ENCODE measurements around the gene LLPH. TPM values are rescaled to one million over a fixed set of nuclear protein-coding genes. Genes with fewer than 3 reads are reported as not detected.
A peak's percentile ranks its signal among the peaks of the same experiment; 100 is the strongest.

Gene LLPH
- total and polyA plus RNA-seq, 2 of the 13 experiments (the other 11 are each of a cell fraction or from before 2014, with no cell fraction given): 4.2 to 25.6 TPM

DNA sequence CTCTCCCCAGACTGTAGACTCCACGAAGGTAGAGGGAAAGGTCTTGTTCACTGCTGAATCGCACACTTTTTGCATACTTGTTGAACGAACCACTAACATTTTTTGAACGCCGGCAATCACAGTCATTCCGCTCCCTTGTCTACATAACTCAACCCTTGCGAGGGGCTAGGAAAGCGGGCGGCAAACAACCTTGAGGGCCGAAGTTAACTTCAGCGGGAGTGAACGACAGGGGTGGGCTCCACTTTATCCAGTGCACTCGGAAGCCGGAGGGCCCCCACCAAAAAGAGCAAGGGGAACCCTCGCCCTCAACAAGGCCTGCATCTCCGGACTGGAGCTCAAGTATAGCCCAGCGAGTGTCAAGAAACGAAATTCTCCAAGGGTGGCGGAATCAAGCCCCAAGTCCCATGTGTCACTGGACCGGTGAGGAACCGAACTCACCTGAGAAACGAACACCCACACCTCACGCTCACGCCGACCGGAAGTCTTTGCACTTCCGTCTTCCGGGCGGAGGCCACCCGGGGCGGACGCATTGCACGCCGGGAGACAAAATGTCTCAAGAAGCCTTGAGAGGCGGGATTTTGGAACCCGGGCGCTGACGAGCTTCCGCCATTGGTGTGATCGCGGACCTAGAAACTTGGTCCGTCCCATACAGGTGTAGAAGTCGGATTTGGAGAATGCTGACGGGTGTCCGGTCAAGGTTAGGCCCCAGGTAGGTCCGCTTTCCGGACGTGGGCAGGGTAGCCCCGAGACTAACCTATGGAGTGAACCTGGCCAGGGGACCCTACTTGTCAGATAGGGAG is at the start of gene LLPH (continued):
- TF ChIP-seq PAX8 (CRISPR knock-in tag; IDR thresholded peaks at IDR 0.05; ENCODE audit: borderline replicate concordance) (0 out of 2 replicates have a peak, but pooled peaks have one; percentile 48), CCAR2 (optimal IDR thresholded peaks at IDR 0.05; ENCODE audit: low read depth, low read length) (no peak), SCMH1 (CRISPR knock-in tag; IDR thresholded peaks at IDR 0.05; ENCODE audit: borderline replicate concordance) (no peak), NFIC (IDR thresholded peaks at IDR 0.05; ENCODE audit: low read length) (no peak), CEBPB (IDR thresholded peaks at IDR 0.05; ENCODE audit: borderline replicate concordance, low read depth, low read length) (peak; percentile 37; the same call in 1 of the 2 replicates), TP53 (CRISPR knock-in tag; conservative IDR thresholded peaks at IDR 0.05) (no peak), ZNF761 (CRISPR knock-in tag; conservative IDR thresholded peaks at IDR 0.05) (peak; percentile 69; the same call in 1 of the 2 replicates), ZNF567 (CRISPR knock-in tag; IDR thresholded peaks at IDR 0.05; ENCODE audit: borderline replicate concordance) (no peak), POLR2AphosphoS2 (IDR thresholded peaks at IDR 0.05; ENCODE audit: low read depth, low read length) (no peak), ZNF781 (CRISPR knock-in tag; IDR thresholded peaks at IDR 0.05; ENCODE audit: borderline replicate concordance, not compliant biosample characterization) (no peak), PCBP1 (IDR thresholded peaks at IDR 0.05; ENCODE audit: borderline replicate concordance, low read depth, low read length) (0 out of 2 replicates have a peak, but pooled peaks have one; percentile 46), NR2F1 (CRISPR knock-in tag; IDR thresholded peaks at IDR 0.05) (no peak), WIZ (CRISPR knock-in tag; IDR thresholded peaks at IDR 0.05) (no peak)
- TF ChIP-seq, protein P1, sequence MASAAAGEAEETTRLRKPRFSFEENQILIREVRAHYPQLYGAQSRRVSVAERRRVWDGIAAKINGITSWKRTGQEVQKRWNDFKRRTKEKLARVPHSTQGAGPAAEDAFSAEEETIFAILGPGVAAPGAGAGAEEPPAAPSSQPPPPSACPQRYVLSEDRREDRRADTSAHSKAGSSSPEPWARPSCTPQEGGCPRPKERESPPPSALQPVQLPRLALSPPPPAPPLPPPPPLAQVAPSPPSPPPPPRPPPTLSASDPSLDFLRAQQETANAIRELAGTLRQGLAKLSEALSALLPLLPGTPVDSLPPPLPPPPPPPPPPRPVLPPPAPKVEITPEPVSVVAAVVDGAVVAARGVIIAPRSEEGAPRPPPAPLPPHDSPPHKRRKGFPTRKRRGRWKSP (CRISPR knock-in tag; IDR thresholded peaks at IDR 0.05): peak; percentile 46; the same call in 1 of the 2 replicates
- TF ChIP-seq, protein P2, sequence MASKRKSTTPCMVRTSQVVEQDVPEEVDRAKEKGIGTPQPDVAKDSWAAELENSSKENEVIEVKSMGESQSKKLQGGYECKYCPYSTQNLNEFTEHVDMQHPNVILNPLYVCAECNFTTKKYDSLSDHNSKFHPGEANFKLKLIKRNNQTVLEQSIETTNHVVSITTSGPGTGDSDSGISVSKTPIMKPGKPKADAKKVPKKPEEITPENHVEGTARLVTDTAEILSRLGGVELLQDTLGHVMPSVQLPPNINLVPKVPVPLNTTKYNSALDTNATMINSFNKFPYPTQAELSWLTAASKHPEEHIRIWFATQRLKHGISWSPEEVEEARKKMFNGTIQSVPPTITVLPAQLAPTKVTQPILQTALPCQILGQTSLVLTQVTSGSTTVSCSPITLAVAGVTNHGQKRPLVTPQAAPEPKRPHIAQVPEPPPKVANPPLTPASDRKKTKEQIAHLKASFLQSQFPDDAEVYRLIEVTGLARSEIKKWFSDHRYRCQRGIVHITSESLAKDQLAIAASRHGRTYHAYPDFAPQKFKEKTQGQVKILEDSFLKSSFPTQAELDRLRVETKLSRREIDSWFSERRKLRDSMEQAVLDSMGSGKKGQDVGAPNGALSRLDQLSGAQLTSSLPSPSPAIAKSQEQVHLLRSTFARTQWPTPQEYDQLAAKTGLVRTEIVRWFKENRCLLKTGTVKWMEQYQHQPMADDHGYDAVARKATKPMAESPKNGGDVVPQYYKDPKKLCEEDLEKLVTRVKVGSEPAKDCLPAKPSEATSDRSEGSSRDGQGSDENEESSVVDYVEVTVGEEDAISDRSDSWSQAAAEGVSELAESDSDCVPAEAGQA (IDR thresholded peaks at IDR 0.05; ENCODE audit: low read depth): peak; percentile 56; the same call in 1 of the 2 replicates
- TF ChIP-seq, protein P2 (CRISPR knock-in tag; IDR thresholded peaks at IDR 0.05; ENCODE audit: borderline replicate concordance): no peak
- TF ChIP-seq, protein P3, sequence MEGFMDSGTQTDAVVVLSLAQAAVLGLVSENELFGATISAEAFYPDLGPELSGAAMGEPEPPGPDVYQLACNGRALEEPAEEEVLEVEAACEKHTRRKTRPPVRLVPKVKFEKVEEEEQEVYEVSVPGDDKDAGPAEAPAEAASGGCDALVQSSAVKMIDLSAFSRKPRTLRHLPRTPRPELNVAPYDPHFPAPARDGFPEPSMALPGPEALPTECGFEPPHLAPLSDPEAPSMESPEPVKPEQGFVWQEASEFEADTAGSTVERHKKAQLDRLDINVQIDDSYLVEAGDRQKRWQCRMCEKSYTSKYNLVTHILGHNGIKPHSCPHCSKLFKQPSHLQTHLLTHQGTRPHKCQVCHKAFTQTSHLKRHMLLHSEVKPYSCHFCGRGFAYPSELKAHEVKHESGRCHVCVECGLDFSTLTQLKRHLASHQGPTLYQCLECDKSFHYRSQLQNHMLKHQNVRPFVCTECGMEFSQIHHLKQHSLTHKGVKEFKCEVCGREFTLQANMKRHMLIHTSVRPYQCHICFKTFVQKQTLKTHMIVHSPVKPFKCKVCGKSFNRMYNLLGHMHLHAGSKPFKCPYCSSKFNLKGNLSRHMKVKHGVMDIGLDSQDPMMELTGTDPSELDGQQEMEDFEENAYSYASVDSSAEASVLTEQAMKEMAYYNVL (CRISPR knock-in tag; IDR thresholded peaks at IDR 0.05; ENCODE audit: borderline replicate concordance): peak; percentile 64; the same call in 1 of the 2 replicates
- TF ChIP-seq, protein P4, sequence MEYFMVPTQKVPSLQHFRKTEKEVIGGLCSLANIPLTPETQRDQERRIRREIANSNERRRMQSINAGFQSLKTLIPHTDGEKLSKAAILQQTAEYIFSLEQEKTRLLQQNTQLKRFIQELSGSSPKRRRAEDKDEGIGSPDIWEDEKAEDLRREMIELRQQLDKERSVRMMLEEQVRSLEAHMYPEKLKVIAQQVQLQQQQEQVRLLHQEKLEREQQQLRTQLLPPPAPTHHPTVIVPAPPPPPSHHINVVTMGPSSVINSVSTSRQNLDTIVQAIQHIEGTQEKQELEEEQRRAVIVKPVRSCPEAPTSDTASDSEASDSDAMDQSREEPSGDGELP (IDR thresholded peaks at IDR 0.05; ENCODE audit: borderline replicate concordance, low read depth): peak; percentile 44; the same call in 1 of the 2 replicates
